ENCODE results near the gene LMNB1.

LMNB1 gene

GRCh38 chr5:126868338-126869004 lies 91.5 kb downstream of the LMNB1 start:
- no peak overlapping the region for H3K27ac ChIP-seq
- no peak for TF ChIP-seq CTCF (conservative IDR thresholded peaks at IDR 0.05)

GRCh38 chr5:126869005-126869451 lies 92.1 kb downstream of the LMNB1 start:
- no peak overlapping the region for H3K27ac ChIP-seq
- no peak for TF ChIP-seq CTCF (conservative IDR thresholded peaks at IDR 0.05)

DNA sequence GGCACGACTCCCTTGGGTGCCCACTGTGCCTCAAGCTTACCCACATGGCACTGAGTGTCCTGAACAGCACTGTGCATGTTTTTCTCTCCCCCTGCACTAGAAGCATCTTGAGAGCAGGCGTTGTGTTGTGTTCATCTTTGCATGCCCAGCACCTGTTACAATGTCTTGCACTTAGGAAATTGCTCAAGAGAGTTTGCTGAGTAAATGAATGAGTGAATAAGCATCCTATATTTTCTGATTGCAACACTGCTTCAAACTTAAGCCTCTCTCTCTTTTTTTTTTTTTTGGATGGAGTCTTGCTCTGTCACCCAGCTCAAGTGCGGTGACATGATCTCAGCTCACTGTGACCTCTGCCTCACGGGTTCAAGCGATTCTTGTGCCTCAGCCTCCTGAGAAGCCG lies 94.5 kb downstream of the LMNB1 start:
- no peak overlapping the region for H3K27ac ChIP-seq
- TF ChIP-seq CTCF (conservative IDR thresholded peaks at IDR 0.05), result no peak

DNA sequence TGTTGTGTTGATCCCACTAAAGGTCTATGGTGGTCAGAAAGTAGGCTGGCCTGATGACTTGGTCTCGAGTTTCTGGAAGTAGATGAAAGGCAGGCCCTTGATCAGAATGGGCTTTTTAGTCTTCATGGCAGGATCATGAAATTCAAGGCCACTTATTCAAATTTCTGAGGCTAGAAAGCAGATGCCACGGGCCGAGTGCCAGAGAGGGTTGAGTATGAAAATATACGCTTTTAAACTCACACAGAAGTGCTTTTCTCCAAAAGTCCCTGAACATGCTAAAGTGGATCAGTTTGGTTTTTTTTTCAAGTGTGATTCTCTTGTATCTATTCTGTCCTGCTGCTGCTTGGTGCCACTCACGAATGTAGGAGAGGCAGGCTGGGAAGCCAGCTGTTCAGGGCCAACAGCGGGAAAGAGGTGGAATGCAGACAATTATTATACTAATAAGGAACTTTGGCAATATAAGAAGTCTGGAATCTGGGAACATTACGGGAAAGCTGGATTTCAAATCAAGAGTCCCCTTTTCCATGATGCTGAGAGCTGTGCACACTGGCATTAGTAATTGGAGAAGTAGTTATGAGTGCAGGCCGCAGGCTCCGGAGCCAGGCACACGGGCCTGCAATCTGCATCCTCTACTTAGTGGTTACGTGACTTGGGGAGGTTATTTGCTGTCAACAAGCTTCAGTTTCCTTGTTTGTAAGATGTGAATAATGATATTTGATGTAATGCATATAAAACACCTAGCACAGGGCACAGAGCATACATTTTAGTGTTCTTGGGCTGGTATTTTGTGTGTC lies 95.8 kb downstream of the LMNB1 start:
- no peak for TF ChIP-seq CTCF (conservative IDR thresholded peaks at IDR 0.05)
- no peak overlapping the region for H3K27ac ChIP-seq

DNA sequence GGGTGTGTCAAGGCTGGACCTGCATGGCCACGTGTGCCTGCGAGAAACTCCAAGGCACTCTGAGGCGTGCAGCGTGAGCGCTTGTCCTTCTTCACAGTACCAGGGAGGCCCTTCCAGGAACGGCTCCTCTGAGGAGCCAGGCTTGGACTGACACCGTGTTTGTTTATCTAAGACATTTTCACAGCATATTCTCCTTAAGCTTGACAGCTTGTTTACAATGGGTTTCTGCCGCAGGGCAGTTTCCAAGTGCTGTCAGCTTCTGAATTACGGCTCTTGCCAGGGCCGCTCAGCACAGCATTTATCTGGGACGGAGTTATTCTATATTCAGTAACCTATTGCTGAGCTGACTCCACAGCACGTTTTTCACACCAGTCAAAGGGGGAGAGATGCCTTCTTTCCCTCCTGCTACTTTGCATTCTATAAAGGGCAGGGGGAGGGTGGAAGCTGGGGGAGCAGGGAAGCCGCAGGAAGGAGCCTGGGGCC lies 98.4 kb downstream of the LMNB1 start:
- TF ChIP-seq CTCF (conservative IDR thresholded peaks at IDR 0.05), result no peak
- H3K27ac ChIP-seq, result peak overlapping the region; percentile 34

DNA sequence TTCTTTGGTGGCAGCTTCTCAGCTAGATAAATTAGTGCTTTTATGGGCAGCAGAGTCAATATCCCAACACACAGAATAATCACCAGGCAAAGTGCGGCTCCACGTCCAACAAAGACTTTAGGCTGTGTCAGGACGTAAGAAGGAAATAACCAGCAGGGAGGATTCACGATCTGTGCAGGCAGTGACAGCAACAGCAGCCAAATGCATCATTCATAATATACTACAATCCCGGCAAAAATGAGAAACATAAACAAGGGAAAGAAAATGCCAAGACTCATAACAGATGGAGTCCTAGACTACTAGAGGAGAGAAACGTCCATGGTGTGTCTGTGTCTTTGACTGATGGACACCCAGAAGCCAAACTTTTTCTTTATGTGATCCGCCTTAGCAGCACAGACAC lies 100.7 kb downstream of the LMNB1 start:
- peak overlapping the region; percentile 1; the same call in 1 of the 2 replicates for H3K27ac ChIP-seq
- TF ChIP-seq CTCF (conservative IDR thresholded peaks at IDR 0.05), result no peak

GRCh38 chr5:126878085-126878484 lies 101.1 kb downstream of the LMNB1 start:
- peak overlapping the region; percentile 1; the same call in 1 of the 2 replicates for H3K27ac ChIP-seq
- no peak for TF ChIP-seq CTCF (conservative IDR thresholded peaks at IDR 0.05)

All from VCaP (cell line).